Memory B cell (primary cell): ENCODE measurements around the gene FOLH1.
"Not testable (repeated sequence)": the region's sequence is repeated elsewhere in the genome, so short reads cannot be mapped to it uniquely, and the experiment has no call there.

ENCODE experiments used
- ATAC-seq: fragments of 150-1000 bp; cut with Tn5 transposase; 2 replicates; pipeline ENCODE4 v1.10.0; 2021; ENCODE audit warnings: low read depth, mild to moderate bottlenecking, moderate library complexity
- DNase-seq, 2 donors: peaks; one replicate each; pipeline ENCODE4 v3.0.0; 2022; ENCODE audit warnings: low spot score in 2 of 2
- H3K27ac Mint-ChIP-seq: one replicate; pipeline ENCODE4 v1.8.0; 2022; ENCODE audit warnings: mild to moderate bottlenecking, moderate library complexity, mixed read lengths
- H3K27me3 Mint-ChIP-seq: one replicate; pipeline ENCODE4 v1.8.0; 2022; ENCODE audit warnings: mixed read lengths
- H3K36me3 Mint-ChIP-seq: one replicate; pipeline ENCODE4 v1.8.0; 2022; ENCODE audit warnings: mild to moderate bottlenecking, mixed read lengths
- H3K4me1 Mint-ChIP-seq: one replicate; pipeline ENCODE4 v1.8.0; 2022; ENCODE audit warnings: mixed read lengths
- H3K4me3 Mint-ChIP-seq: one replicate; pipeline ENCODE4 v1.8.0; 2022; ENCODE audit warnings: mild to moderate bottlenecking, moderate library complexity, mixed read lengths
- H3K9me3 Mint-ChIP-seq: one replicate; pipeline ENCODE4 v1.8.0; 2022; ENCODE audit warnings: mixed read lengths

Gene FOLH1

GRCh38 chr11:49208006-49208721, at the start of gene FOLH1:
Gene FOLH1 (minus strand): TSS chr11:49208602. CDS start chr11:49208409, 193 bp downstream.
- H3K27ac Mint-ChIP-seq = no peak within 1 kb of the TSS
- peaks cover 5% of the 10 kb centered on the region for H3K27me3 Mint-ChIP-seq
- H3K4me1 Mint-ChIP-seq = no peaks in the 10 kb centered on the region
- ATAC-seq (no peak), DNase-seq (no peak)
- peak within 1 kb of the TSS; percentile 17 for H3K4me3 Mint-ChIP-seq
- no peaks in the 10 kb centered on the region for H3K9me3 Mint-ChIP-seq
- H3K36me3 Mint-ChIP-seq = no peaks in the 10 kb centered on the region

GRCh38 chr11:49255148-49255547, 46.7 kb upstream of the FOLH1 start:
- H3K27me3 Mint-ChIP-seq, H3K36me3 Mint-ChIP-seq, H3K4me3 Mint-ChIP-seq, H3K9me3 Mint-ChIP-seq, H3K27ac Mint-ChIP-seq, DNase-seq, ATAC-seq, H3K4me1 Mint-ChIP-seq: not testable (repeated sequence)

- not testable (repeated sequence) for H3K9me3 Mint-ChIP-seq, H3K4me3 Mint-ChIP-seq, H3K27me3 Mint-ChIP-seq, H3K36me3 Mint-ChIP-seq, ATAC-seq, DNase-seq, H3K4me1 Mint-ChIP-seq, H3K27ac Mint-ChIP-seq
Measured at GRCh38 chr11:49251212-49251611, 42.8 kb upstream of the FOLH1 start.

DNA sequence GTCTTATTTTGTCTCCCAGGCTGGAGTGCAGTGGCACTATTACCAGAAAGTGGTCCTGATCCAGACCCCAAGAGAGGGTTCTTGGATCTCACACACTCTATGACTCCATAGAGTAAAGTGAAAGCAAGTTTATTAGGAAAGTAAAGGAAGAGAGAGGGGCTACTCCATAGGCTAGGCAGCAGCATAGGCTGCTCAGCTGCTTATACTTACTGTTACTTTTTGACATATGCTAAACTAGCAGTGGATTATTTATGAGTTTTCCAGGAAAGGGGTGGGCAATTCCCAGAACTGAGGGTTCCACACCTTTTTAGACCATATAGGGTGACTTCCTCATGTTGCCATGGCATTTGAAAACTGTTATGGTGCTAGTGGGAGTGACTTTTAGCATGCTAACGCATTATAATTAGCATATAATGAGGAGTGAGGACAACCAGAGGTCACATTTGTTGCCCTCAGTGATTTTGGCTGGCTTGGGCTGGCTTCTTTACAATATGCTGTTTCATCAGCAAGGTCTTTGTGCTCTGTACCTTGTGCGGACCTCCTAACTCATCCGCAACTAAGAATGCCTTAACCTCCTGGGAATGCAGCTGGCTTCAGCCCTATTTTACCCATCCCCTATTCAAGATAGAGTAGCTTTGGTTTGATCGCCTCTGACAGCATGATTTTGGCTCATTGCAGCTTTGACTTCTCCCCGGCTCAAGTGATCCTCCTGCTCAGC, 42.2 kb upstream of the FOLH1 start:
- not testable (repeated sequence) for H3K27me3 Mint-ChIP-seq, H3K9me3 Mint-ChIP-seq, ATAC-seq, H3K36me3 Mint-ChIP-seq, H3K4me3 Mint-ChIP-seq, DNase-seq, H3K4me1 Mint-ChIP-seq, H3K27ac Mint-ChIP-seq

GRCh38 chr11:49249363-49249762, 41.0 kb upstream of the FOLH1 start:
- H3K4me1 Mint-ChIP-seq, DNase-seq, H3K27ac Mint-ChIP-seq, ATAC-seq, H3K9me3 Mint-ChIP-seq, H3K27me3 Mint-ChIP-seq, H3K4me3 Mint-ChIP-seq, H3K36me3 Mint-ChIP-seq: not testable (repeated sequence)

GRCh38 chr11:49233685-49234084, 25.3 kb upstream of the FOLH1 start:
- H3K4me3 Mint-ChIP-seq, H3K36me3 Mint-ChIP-seq, H3K27me3 Mint-ChIP-seq, ATAC-seq, H3K27ac Mint-ChIP-seq, H3K9me3 Mint-ChIP-seq, H3K4me1 Mint-ChIP-seq, DNase-seq: not testable (repeated sequence)

DNA sequence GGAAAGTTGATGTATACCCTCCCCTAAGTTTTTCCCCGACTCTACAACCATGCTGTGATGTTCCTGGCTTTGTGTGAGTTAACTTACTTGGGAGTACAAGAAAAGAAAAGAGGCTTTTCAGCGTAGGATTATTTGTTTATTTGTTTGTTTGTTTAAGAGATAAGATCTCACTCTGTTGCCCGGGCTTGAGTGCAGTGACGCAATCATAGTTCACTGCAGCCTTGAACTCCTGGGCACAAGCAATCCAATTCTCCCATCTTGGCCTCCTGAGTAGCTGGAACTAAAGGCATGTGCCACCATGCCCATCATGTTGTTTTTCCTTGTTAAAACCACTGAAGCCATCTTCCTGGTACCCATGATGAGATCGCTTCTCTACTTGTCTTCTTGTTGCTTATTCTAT, 24.6 kb upstream of the FOLH1 start:
- not testable (repeated sequence) for H3K27me3 Mint-ChIP-seq, ATAC-seq, H3K36me3 Mint-ChIP-seq, DNase-seq, H3K9me3 Mint-ChIP-seq, H3K4me3 Mint-ChIP-seq, H3K4me1 Mint-ChIP-seq, H3K27ac Mint-ChIP-seq

GRCh38 chr11:49231725-49232124, 23.3 kb upstream of the FOLH1 start:
- DNase-seq, ATAC-seq, H3K4me3 Mint-ChIP-seq, H3K4me1 Mint-ChIP-seq, H3K27ac Mint-ChIP-seq, H3K27me3 Mint-ChIP-seq, H3K9me3 Mint-ChIP-seq, H3K36me3 Mint-ChIP-seq: not testable (repeated sequence)

- H3K4me1 Mint-ChIP-seq, H3K4me3 Mint-ChIP-seq, H3K9me3 Mint-ChIP-seq, H3K27ac Mint-ChIP-seq, ATAC-seq, H3K27me3 Mint-ChIP-seq, H3K36me3 Mint-ChIP-seq, DNase-seq: not testable (repeated sequence)
Measured at GRCh38 chr11:49230534-49230933, 22.1 kb upstream of the FOLH1 start.

- H3K9me3 Mint-ChIP-seq, H3K4me1 Mint-ChIP-seq, H3K27me3 Mint-ChIP-seq, H3K36me3 Mint-ChIP-seq, H3K27ac Mint-ChIP-seq, H3K4me3 Mint-ChIP-seq, ATAC-seq, DNase-seq: not testable (repeated sequence)
Measured at GRCh38 chr11:49230001-49230400, 21.6 kb upstream of the FOLH1 start.

DNA sequence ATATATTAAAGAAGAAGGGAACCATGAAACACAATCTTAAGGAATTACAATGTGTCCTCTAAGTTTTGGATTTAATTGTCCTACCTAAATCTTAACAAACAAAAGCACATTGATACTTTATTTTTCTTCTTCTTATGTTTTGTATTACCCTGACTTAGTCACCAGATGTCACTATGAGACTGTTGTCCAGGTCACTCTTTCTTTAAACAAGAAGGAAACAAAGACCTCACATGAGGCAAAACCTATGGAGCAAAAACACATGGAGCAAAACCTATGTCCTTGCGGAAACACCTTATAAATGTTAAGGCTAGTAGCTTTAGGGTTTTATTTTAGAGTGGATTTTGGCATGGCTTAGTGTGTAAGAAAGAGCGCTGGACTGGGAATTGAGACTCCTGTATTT, 20.7 kb upstream of the FOLH1 start:
- not testable (repeated sequence) for ATAC-seq, H3K9me3 Mint-ChIP-seq, H3K27ac Mint-ChIP-seq, H3K36me3 Mint-ChIP-seq, DNase-seq, H3K4me3 Mint-ChIP-seq, H3K27me3 Mint-ChIP-seq, H3K4me1 Mint-ChIP-seq

DNA sequence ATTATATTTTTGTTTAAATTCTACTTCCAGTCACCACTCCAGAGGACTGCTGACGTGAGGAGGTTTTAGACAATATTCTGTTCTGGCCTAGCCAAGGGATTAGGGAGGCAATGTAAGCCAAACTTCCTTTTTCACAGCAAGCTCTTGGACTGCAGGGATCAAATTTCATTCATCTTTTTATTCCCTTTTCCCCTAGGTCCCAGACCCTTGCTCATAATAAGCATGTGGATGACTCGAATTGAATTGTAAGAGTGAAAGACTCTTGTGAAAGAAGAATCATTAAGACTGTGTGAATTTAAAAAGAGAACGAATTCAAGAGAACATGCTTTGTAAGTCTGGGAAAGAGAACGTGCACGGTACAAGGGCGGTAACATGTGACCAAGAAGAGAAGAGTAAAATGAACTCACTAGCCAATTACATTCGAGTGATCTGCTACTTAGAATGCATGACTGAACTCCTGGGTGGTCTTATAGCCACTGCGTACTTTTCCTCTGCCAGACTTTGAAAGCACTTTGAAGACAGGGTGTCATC, 16.9 kb upstream of the FOLH1 start:
- not testable (repeated sequence) for DNase-seq, H3K27ac Mint-ChIP-seq, H3K36me3 Mint-ChIP-seq, ATAC-seq, H3K27me3 Mint-ChIP-seq, H3K9me3 Mint-ChIP-seq, H3K4me1 Mint-ChIP-seq, H3K4me3 Mint-ChIP-seq

DNA sequence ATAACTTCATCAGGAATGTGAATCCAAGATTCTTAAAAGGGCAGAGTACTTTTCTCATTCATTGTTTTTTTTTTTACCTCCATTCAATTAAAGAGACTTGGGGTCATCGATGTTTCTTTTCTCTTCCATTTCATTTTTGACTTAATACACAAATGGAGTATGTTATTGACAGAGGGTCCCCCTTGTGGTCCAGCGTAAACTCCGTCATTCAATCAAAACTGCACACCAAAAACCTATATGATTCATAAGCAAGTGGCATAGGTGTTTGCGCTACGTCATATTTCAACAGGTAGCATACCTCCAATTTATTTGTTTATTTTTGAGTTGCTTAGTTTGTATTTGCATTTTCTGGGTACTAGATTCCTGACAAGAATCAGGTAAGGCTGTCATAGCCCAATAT, 12.7 kb upstream of the FOLH1 start:
- Mint-ChIP-seq H3K9me3 (peaks cover 2% of the 10 kb centered on the region), H3K27ac (no peak overlapping the region), H3K4me1 (no peaks in the 10 kb centered on the region), H3K4me3 (no peak overlapping the region), H3K27me3 (peaks cover 1% of the 10 kb centered on the region), H3K36me3 (no peaks in the 10 kb centered on the region)
- no peak for ATAC-seq
- no peak for DNase-seq

- ATAC-seq (no peak), DNase-seq (no peak)
- no peak overlapping the region for H3K4me3 Mint-ChIP-seq
- no peaks in the 10 kb centered on the region for H3K9me3 Mint-ChIP-seq
- no peaks in the 10 kb centered on the region for H3K36me3 Mint-ChIP-seq
- no peak overlapping the region for H3K27ac Mint-ChIP-seq
- peaks cover 2% of the 10 kb centered on the region for H3K27me3 Mint-ChIP-seq
- H3K4me1 Mint-ChIP-seq = no peaks in the 10 kb centered on the region
Measured at GRCh38 chr11:49213026-49213560, 4.7 kb upstream of the FOLH1 start.
